ENCODE results near the gene STAT3. TPM values are rescaled to one million over a fixed set of nuclear protein-coding genes. Genes with fewer than 3 reads are reported as not detected.
A peak's percentile ranks its signal among the peaks of the same experiment; 100 is the strongest.

The STAT3 gene
- total and polyA plus RNA-seq, 9 of the 15 experiments (the other 6 are each of a cell fraction or from before 2014, with no cell fraction given), result 90.0 to 179 (median 114) TPM

DNA sequence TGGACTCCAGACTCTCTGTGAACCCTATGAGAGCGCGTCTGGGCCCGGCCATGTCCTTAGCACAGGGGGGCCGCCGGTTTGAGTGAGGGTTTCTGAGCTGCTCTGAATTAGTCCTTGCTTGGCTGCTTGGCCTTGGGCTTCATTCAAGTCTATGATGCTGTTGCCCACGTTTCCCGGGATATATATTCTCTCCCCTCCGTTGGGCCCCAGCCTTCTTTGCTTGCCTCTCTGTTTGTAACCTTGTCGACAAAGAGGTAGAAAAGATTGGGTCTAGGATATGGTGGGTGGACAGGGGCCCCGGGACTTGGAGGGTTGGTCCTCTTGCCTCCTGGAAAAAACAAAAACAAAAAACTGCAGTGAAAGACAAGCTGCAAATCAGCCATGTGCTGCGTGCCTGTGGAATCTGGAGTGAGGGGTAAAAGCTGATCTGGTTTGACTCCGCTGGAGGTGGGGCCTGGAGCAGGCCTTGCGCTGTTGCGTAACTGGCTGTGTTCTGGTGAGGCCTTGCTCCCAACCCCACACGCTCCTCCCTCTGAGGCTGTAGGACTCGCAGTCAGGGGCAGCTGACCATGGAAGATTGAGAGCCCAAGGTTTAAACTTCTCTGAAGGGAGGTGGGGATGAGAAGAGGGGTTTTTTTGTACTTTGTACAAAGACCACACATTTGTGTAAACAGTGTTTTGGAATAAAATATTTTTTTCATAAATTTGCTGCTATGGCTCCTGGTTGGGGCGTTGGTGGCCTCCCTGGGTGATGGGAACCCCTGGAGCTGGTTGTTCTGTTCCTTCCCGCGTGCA, 76.8 kb downstream of the STAT3 start (continued):
- TF ChIP-seq, protein P1, sequence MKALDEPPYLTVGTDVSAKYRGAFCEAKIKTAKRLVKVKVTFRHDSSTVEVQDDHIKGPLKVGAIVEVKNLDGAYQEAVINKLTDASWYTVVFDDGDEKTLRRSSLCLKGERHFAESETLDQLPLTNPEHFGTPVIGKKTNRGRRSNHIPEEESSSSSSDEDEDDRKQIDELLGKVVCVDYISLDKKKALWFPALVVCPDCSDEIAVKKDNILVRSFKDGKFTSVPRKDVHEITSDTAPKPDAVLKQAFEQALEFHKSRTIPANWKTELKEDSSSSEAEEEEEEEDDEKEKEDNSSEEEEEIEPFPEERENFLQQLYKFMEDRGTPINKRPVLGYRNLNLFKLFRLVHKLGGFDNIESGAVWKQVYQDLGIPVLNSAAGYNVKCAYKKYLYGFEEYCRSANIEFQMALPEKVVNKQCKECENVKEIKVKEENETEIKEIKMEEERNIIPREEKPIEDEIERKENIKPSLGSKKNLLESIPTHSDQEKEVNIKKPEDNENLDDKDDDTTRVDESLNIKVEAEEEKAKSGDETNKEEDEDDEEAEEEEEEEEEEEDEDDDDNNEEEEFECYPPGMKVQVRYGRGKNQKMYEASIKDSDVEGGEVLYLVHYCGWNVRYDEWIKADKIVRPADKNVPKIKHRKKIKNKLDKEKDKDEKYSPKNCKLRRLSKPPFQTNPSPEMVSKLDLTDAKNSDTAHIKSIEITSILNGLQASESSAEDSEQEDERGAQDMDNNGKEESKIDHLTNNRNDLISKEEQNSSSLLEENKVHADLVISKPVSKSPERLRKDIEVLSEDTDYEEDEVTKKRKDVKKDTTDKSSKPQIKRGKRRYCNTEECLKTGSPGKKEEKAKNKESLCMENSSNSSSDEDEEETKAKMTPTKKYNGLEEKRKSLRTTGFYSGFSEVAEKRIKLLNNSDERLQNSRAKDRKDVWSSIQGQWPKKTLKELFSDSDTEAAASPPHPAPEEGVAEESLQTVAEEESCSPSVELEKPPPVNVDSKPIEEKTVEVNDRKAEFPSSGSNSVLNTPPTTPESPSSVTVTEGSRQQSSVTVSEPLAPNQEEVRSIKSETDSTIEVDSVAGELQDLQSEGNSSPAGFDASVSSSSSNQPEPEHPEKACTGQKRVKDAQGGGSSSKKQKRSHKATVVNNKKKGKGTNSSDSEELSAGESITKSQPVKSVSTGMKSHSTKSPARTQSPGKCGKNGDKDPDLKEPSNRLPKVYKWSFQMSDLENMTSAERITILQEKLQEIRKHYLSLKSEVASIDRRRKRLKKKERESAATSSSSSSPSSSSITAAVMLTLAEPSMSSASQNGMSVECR (CRISPR knock-in tag; IDR thresholded peaks at IDR 0.05), result 0 out of 2 replicates have a peak, but pooled peaks have one; percentile 38
- TF ChIP-seq PML (IDR thresholded peaks at IDR 0.05; ENCODE audit: low read length) (peak; percentile 40; the same call in 1 of the 2 replicates), USF2 (CRISPR knock-in tag; IDR thresholded peaks at IDR 0.05) (peak; percentile 24; the same call in 1 of the 2 replicates), HOXB6 (CRISPR knock-in tag; IDR thresholded peaks at IDR 0.05; ENCODE audit: borderline replicate concordance) (no peak), ZNF274 (IDR thresholded peaks at IDR 0.05; ENCODE audit: borderline replicate concordance, low read depth, low read length) (no peak), NCOR1 (IDR thresholded peaks at IDR 0.05) (peak; percentile 48; the same call in 1 of the 2 replicates), SP2 (IDR thresholded peaks at IDR 0.05; ENCODE audit: extremely low read depth, low read depth, low read length, poor library complexity, severe bottlenecking) (no peak), HES1 (IDR thresholded peaks at IDR 0.05; ENCODE audit: low read depth) (no peak), ZNF143 (CRISPR knock-in tag; IDR thresholded peaks at IDR 0.05) (no peak), ZKSCAN8 (CRISPR knock-in tag; IDR thresholded peaks at IDR 0.05) (peak; percentile 59), ZHX1 (conservative IDR thresholded peaks at IDR 0.05; ENCODE audit: low read length) (no peak), MECOM (CRISPR knock-in tag; IDR thresholded peaks at IDR 0.05) (no peak)
- TF ChIP-seq, protein P2, sequence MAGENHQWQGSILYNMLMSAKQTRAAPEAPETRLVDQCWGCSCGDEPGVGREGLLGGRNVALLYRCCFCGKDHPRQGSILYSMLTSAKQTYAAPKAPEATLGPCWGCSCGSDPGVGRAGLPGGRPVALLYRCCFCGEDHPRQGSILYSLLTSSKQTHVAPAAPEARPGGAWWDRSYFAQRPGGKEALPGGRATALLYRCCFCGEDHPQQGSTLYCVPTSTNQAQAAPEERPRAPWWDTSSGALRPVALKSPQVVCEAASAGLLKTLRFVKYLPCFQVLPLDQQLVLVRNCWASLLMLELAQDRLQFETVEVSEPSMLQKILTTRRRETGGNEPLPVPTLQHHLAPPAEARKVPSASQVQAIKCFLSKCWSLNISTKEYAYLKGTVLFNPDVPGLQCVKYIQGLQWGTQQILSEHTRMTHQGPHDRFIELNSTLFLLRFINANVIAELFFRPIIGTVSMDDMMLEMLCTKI (IDR thresholded peaks at IDR 0.05; ENCODE audit: partially characterized antibody), result no peak
- TF ChIP-seq, protein P3, sequence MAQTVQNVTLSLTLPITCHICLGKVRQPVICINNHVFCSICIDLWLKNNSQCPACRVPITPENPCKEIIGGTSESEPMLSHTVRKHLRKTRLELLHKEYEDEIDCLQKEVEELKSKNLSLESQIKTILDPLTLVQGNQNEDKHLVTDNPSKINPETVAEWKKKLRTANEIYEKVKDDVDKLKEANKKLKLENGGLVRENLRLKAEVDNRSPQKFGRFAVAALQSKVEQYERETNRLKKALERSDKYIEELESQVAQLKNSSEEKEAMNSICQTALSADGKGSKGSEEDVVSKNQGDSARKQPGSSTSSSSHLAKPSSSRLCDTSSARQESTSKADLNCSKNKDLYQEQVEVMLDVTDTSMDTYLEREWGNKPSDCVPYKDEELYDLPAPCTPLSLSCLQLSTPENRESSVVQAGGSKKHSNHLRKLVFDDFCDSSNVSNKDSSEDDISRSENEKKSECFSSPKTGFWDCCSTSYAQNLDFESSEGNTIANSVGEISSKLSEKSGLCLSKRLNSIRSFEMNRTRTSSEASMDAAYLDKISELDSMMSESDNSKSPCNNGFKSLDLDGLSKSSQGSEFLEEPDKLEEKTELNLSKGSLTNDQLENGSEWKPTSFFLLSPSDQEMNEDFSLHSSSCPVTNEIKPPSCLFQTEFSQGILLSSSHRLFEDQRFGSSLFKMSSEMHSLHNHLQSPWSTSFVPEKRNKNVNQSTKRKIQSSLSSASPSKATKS (CRISPR knock-in tag; IDR thresholded peaks at IDR 0.05), result peak; percentile 25; the same call in 1 of the 2 replicates
